HepG2 (cell line): ENCODE results near the gene AHRR. TPM values are rescaled to one million over a fixed set of nuclear protein-coding genes. Genes with fewer than 3 reads are reported as not detected.

Experiments
- BRCA1 ChIP-seq: sonication (generic); formaldehyde crosslinking; IDR thresholded peaks from 2 replicates; pipeline ENCODE4 v1.4.0; 2020; ENCODE audit warnings: missing genetic modification reagents
- CBFB ChIP-seq: sonication (generic); formaldehyde crosslinking; IDR thresholded peaks from 2 replicates; pipeline ENCODE4 v1.4.0; 2020; ENCODE audit warnings: missing genetic modification reagents
- CCAR2 ChIP-seq: fragments of 200-400 bp; formaldehyde crosslinking; optimal IDR thresholded peaks from 2 replicates; pipeline ENCODE3; 2018; ENCODE audit warnings: low read depth, mild to moderate bottlenecking, low read length, moderate library complexity
- FOXK2 ChIP-seq: fragments of 450-650 bp; IDR thresholded peaks from 2 replicates; pipeline ENCODE4 v1.6.1; 2016
- HNF4G ChIP-seq, 2 experiments: sonication (generic) in 1 of 2; formaldehyde crosslinking in 1 of 2; IDR thresholded peaks; 2 replicates each; pipeline versions ENCODE4 v1.4.0 to v1.6.1; 2011 to 2020; ENCODE audit warnings: borderline replicate concordance in 2 of 2, low read depth in 2 of 2, mild to moderate bottlenecking in 2 of 2, low read length in 1 of 2, missing genetic modification reagents in 1 of 2, moderate library complexity in 1 of 2
- LCORL ChIP-seq, 2 experiments: fragments of 450-650 bp in 1 of 2; sonication (generic) in 1 of 2; formaldehyde crosslinking in 1 of 2; IDR thresholded peaks; 2 replicates each; pipeline versions ENCODE4 v1.5.0 to v1.6.1; 2017 to 2020; ENCODE audit warnings: antibody characterized with exemption in 1 of 2, missing genetic modification reagents in 1 of 2
- MED8 ChIP-seq: sonication (generic); formaldehyde crosslinking; IDR thresholded peaks from 2 replicates; pipeline ENCODE4 v1.8.1; 2023; ENCODE audit warnings: mild to moderate bottlenecking, missing genetic modification reagents; ENCODE audit not compliant: insufficient replicate concordance
- NR2F1 ChIP-seq, 2 experiments: fragments of 450-650 bp in 1 of 2; formaldehyde crosslinking in 1 of 2; IDR thresholded peaks; 2 replicates each; pipeline versions ENCODE4 v1.5.0 to v1.6.1; 2016 to 2020; ENCODE audit warnings: mild to moderate bottlenecking in 1 of 2, missing compliant biosample characterization in 1 of 2, missing genetic modification reagents in 1 of 2, moderate library complexity in 1 of 2
- POLR2G ChIP-seq: fragments of 200-400 bp; formaldehyde crosslinking; IDR thresholded peaks from 2 replicates; pipeline ENCODE4 v1.6.1; 2018; ENCODE audit warnings: mild to moderate bottlenecking, low read depth, low read length, moderate library complexity
- RBFOX2 ChIP-seq: fragments of 200-400 bp; formaldehyde crosslinking; IDR thresholded peaks from 2 replicates; pipeline ENCODE4 v1.6.1; 2017; ENCODE audit warnings: low read depth, mild to moderate bottlenecking, low read length
- TSC22D2 ChIP-seq: sonication (generic); formaldehyde crosslinking; IDR thresholded peaks from 2 replicates; pipeline ENCODE4 v1.5.1; 2020; ENCODE audit warnings: missing genetic modification reagents, mild to moderate bottlenecking, borderline replicate concordance
- ZNF235 ChIP-seq: sonication (generic); formaldehyde crosslinking; IDR thresholded peaks from 2 replicates; pipeline ENCODE4 v1.8.1; 2023; ENCODE audit warnings: mild to moderate bottlenecking, missing genetic modification reagents, borderline replicate concordance
- ZNF275 ChIP-seq: sonication (generic); formaldehyde crosslinking; IDR thresholded peaks from 2 replicates; pipeline ENCODE4 v1.8.0; 2022; ENCODE audit warnings: missing genetic modification reagents, mild to moderate bottlenecking, inconsistent platforms, borderline replicate concordance
- ZNF333 ChIP-seq: sonication (generic); formaldehyde crosslinking; IDR thresholded peaks from 2 replicates; pipeline ENCODE4 v1.4.0; 2020; ENCODE audit warnings: mild to moderate bottlenecking, missing genetic modification reagents, borderline replicate concordance
- ZNF337 ChIP-seq: sonication (generic); formaldehyde crosslinking; IDR thresholded peaks from 2 replicates; pipeline ENCODE4 v1.5.1; 2020; ENCODE audit warnings: missing genetic modification reagents, low read depth, mild to moderate bottlenecking, borderline replicate concordance
- ZNF343 ChIP-seq: sonication (generic); formaldehyde crosslinking; IDR thresholded peaks from 2 replicates; pipeline ENCODE4 v1.4.0; 2020; ENCODE audit warnings: mild to moderate bottlenecking, missing genetic modification reagents
- ZNF547 ChIP-seq: sonication (generic); formaldehyde crosslinking; IDR thresholded peaks from 2 replicates; pipeline ENCODE4 v1.5.1; 2020; ENCODE audit warnings: mild to moderate bottlenecking, missing genetic modification reagents
- ZNF773 ChIP-seq: sonication (generic); formaldehyde crosslinking; IDR thresholded peaks from 2 replicates; pipeline ENCODE4 v1.4.0; 2020; ENCODE audit warnings: missing genetic modification reagents, borderline replicate concordance
- ZNF782 ChIP-seq: sonication (generic); formaldehyde crosslinking; IDR thresholded peaks from 2 replicates; pipeline ENCODE4 v1.4.0; 2020; ENCODE audit warnings: missing genetic modification reagents, mild to moderate bottlenecking, borderline replicate concordance
- ZNF841 ChIP-seq: sonication (generic); formaldehyde crosslinking; IDR thresholded peaks from 2 replicates; pipeline ENCODE4 v1.8.1; 2023; ENCODE audit warnings: missing genetic modification reagents, borderline replicate concordance
- polyA plus RNA-seq, 8 experiments: library from polyadenylated mRNA; depleted of rRNA in 3 of 8; stranded (reverse) in 7 of 8; unstranded in 1 of 8; fragments of >200 nt; fragmentation: Illumina TruSeq in 4 of 8; extraction: Trizol in 4 of 8; gene quantifications; 2 replicates each; pipeline versions ENCODE4 v1.2.1 to v1.2.3, GENCODE V29; 2011 to 2016; ENCODE audit warnings: low read depth in 4 of 8, missing spikeins in 1 of 8, mixed read lengths in 1 of 8; ENCODE audit not compliant: insufficient read depth in 1 of 8
- total RNA-seq, 5 experiments: library from RNA; depleted of rRNA; stranded (reverse); fragments of >200 nt; fragmentation: Illumina TruSeq; extraction: Trizol; gene quantifications; 2 replicates each; pipeline ENCODE4 v1.2.3, GENCODE V29; 2016; ENCODE audit warnings: low read depth in 1 of 5
- TF ChIP-seq, protein P1 (sequence below), 2 experiments: IDR thresholded peaks; 2 replicates each; pipeline ENCODE4 v1.6.1; 2011 to 2012; ENCODE audit warnings: low read length in 2 of 2, borderline replicate concordance in 1 of 2, low read depth in 1 of 2, mild to moderate bottlenecking in 1 of 2, moderate library complexity in 1 of 2
- TF ChIP-seq, protein P2 (sequence below): sonication (generic); formaldehyde crosslinking; IDR thresholded peaks from 2 replicates; pipeline ENCODE4 v1.4.0; 2020; ENCODE audit warnings: mild to moderate bottlenecking, missing genetic modification reagents

Gene AHRR
- total and polyA plus RNA-seq, 2 of the 13 experiments (the other 11 are each of a cell fraction or from before 2014, with no cell fraction given), result 0.28 to 0.35 TPM

- TF ChIP-seq, protein P1, sequence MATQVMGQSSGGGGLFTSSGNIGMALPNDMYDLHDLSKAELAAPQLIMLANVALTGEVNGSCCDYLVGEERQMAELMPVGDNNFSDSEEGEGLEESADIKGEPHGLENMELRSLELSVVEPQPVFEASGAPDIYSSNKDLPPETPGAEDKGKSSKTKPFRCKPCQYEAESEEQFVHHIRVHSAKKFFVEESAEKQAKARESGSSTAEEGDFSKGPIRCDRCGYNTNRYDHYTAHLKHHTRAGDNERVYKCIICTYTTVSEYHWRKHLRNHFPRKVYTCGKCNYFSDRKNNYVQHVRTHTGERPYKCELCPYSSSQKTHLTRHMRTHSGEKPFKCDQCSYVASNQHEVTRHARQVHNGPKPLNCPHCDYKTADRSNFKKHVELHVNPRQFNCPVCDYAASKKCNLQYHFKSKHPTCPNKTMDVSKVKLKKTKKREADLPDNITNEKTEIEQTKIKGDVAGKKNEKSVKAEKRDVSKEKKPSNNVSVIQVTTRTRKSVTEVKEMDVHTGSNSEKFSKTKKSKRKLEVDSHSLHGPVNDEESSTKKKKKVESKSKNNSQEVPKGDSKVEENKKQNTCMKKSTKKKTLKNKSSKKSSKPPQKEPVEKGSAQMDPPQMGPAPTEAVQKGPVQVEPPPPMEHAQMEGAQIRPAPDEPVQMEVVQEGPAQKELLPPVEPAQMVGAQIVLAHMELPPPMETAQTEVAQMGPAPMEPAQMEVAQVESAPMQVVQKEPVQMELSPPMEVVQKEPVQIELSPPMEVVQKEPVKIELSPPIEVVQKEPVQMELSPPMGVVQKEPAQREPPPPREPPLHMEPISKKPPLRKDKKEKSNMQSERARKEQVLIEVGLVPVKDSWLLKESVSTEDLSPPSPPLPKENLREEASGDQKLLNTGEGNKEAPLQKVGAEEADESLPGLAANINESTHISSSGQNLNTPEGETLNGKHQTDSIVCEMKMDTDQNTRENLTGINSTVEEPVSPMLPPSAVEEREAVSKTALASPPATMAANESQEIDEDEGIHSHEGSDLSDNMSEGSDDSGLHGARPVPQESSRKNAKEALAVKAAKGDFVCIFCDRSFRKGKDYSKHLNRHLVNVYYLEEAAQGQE (IDR thresholded peaks at IDR 0.05; ENCODE audit: borderline replicate concordance in 1 of 2, low read depth in 1 of 2, low read length in 2 of 2), result no peak; a peak in 1 of 4 replicates
- TF ChIP-seq ZNF782 (CRISPR knock-in tag) (no peak), BRCA1 (CRISPR knock-in tag) (0 out of 2 replicates have a peak, but pooled peaks have one; percentile 23), ZNF773 (peak; percentile 22; the same call in 1 of the 2 replicates), RBFOX2 (peak; percentile 93), POLR2G (peak; percentile 90), CCAR2 (no peak), NR2F1 (CRISPR knock-in tag; IDR thresholded peaks at IDR 0.05) (no peak), HNF4G (IDR thresholded peaks at IDR 0.05; ENCODE audit: borderline replicate concordance, low read depth, low read length) (no peak), HNF4G (CRISPR knock-in tag; IDR thresholded peaks at IDR 0.05; ENCODE audit: borderline replicate concordance, low read depth) (0 out of 2 replicates have a peak, but pooled peaks have one; percentile 19), ZNF333 (CRISPR knock-in tag) (peak; percentile 41; the same call in 1 of the 2 replicates), ZNF337 (CRISPR knock-in tag) (no peak), TSC22D2 (CRISPR knock-in tag) (peak; percentile 64; the same call in 1 of the 2 replicates), ZNF275 (CRISPR knock-in tag) (peak; percentile 9; the same call in 1 of the 2 replicates), FOXK2 (no peak), CBFB (CRISPR knock-in tag) (peak; percentile 26; the same call in 1 of the 2 replicates), ZNF343 (CRISPR knock-in tag) (peak; percentile 57; the same call in 1 of the 2 replicates), ZNF547 (CRISPR knock-in tag) (no peak), LCORL (IDR thresholded peaks at IDR 0.05) (no peak), LCORL (CRISPR knock-in tag; IDR thresholded peaks at IDR 0.05) (no peak; the same call in 1 of the 2 replicates), ZNF235 (CRISPR knock-in tag) (peak; percentile 92; the same call in 1 of the 2 replicates), ZNF841 (CRISPR knock-in tag) (no peak), MED8 (peak; percentile 43)
- TF ChIP-seq, protein P2, sequence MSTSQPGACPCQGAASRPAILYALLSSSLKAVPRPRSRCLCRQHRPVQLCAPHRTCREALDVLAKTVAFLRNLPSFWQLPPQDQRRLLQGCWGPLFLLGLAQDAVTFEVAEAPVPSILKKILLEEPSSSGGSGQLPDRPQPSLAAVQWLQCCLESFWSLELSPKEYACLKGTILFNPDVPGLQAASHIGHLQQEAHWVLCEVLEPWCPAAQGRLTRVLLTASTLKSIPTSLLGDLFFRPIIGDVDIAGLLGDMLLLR, result peak; percentile 72; the same call in 1 of the 2 replicates
Observed at GRCh38 chr5:442335-443238, 121.1 kb downstream of the AHRR start, which contains the start of gene EXOC3 (continued).
